ENCODE measurements around the gene FARSA. TPM values are rescaled to one million over a fixed set of nuclear protein-coding genes. Genes with fewer than 3 reads are reported as not detected.
"Not testable (repeated sequence)": the region's sequence is repeated elsewhere in the genome, so short reads cannot be mapped to it uniquely, and the experiment has no call there.

FARSA gene
- total RNA-seq, 1 donor from 2014 or later = 55.7 TPM

GRCh38 chr19:12954612-12954962 lies 21.1 kb upstream of the FARSA start:
- no peak for DNase-seq (ENCODE audit: low read depth)

GRCh38 chr19:12953799-12954611 lies 20.5 kb upstream of the FARSA start:
- DNase-seq (ENCODE audit: low read depth) = no peak

- DNase-seq (ENCODE audit: low read depth) = peak; percentile 88
Measured at GRCh38 chr19:12953138-12953798, 19.8 kb upstream of the FARSA start.

GRCh38 chr19:12952488-12953137 lies 19.1 kb upstream of the FARSA start:
- peak; percentile 76 for DNase-seq (ENCODE audit: low read depth)

GRCh38 chr19:12952050-12952449 lies 18.5 kb upstream of the FARSA start:
- DNase-seq (ENCODE audit: low read depth) = not testable (repeated sequence)

- peak; percentile 64 for DNase-seq (ENCODE audit: low read depth)
Measured at GRCh38 chr19:12949363-12950283, 16.1 kb upstream of the FARSA start.

GRCh38 chr19:12948612-12949362 lies 15.3 kb upstream of the FARSA start:
- no peak for DNase-seq (ENCODE audit: low read depth)

- no peak for DNase-seq (ENCODE audit: low read depth)
Measured at GRCh38 chr19:12947702-12948611, 14.4 kb upstream of the FARSA start.

GRCh38 chr19:12946731-12947496 lies 13.4 kb upstream of the FARSA start:
- DNase-seq (ENCODE audit: low read depth) = no peak

GRCh38 chr19:12946092-12946721 lies 12.7 kb upstream of the FARSA start:
- peak; percentile 88 for DNase-seq (ENCODE audit: low read depth)

GRCh38 chr19:12945479-12946091 lies 12.1 kb upstream of the FARSA start, which contains the start of gene RAD23A:
TSS of gene RAD23A (plus strand) at chr19:12945862. CDS start at chr19:12945949, 87 bp downstream.
- DNase-seq (ENCODE audit: low read depth) = peak; percentile 99

- no peak for DNase-seq (ENCODE audit: low read depth)
Measured at GRCh38 chr19:12944104-12944674, 10.7 kb upstream of the FARSA start.

- DNase-seq (ENCODE audit: low read depth) = no peak
Measured at GRCh38 chr19:12943437-12944044, 10.0 kb upstream of the FARSA start.

- DNase-seq (ENCODE audit: low read depth) = no peak
Measured at GRCh38 chr19:12940897-12941296, 7.4 kb upstream of the FARSA start.

- DNase-seq (ENCODE audit: low read depth) = no peak
Measured at GRCh38 chr19:12939975-12940423, 6.5 kb upstream of the FARSA start.

- peak; percentile 53 for DNase-seq (ENCODE audit: low read depth)
Measured at GRCh38 chr19:12938779-12939601, 5.5 kb upstream of the FARSA start.

Data from myocyte (in vitro differentiated cells).